Activated CD4-positive, alpha-beta T cell treated with anti-CD3 and anti-CD28 coated beads, Interleukin-2, Interleukin-4, amounts not matched to agents 100 ng/mL and 50 ng/mL, durations not matched to agents 16 hours and 8 hours (primary cell): ENCODE results near the gene ZXDA.

ENCODE experiments used
- DNase-seq: peaks from one replicate; pipeline ENCODE4 v3.0.0-alpha.2; 2020; ENCODE audit warnings: low spot score

Gene ZXDA

DNA sequence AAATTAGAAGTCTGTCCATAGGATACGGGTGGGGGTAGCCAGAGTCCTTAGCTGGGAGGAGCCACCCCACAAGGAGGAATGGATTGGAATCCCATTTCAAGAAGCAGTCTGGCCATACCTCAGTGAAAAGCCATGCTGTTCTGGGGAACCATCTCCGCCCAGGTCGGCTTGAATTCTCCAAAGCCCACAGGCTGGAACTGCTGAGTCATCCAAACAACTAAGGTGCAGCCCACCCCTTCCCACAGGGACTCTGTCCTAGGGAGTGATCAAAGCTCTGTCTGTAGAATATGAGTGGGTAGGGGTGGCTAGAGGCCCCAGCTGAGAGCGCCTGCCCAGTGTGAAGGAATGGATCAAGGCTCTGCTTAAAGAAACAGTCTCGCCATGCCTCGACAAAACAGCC, 38.8 kb downstream of the ZXDA start:
- DNase-seq: no peak
